OCI-LY3 (cell line): Measurements from ENCODE around the gene BTBD1.

ENCODE experiments used
- H2AFZ ChIP-seq: fragments of 200-600, 300-600 bp; shearing (Covaris generic); 2 replicates; pipeline ENCODE4 v1.6.0; 2014; ENCODE audit warnings: antibody characterized with exemption, low read depth, low read length
- H3K27ac ChIP-seq: fragments of 200-600, 300-600 bp; sonication (generic); 2 replicates; pipeline ENCODE4 v1.5.1; 2014; ENCODE audit warnings: mild to moderate bottlenecking, low read length, moderate library complexity, mixed read lengths
- H3K27me3 ChIP-seq: fragments of 200-600, 300-600 bp; sonication (generic); 2 replicates; pipeline ENCODE4 v1.6.1; 2014; ENCODE audit warnings: low read depth, low read length, mixed read lengths
- H3K36me3 ChIP-seq: fragments of 200-600, 300-600 bp; sonication (generic); replicated peaks from 2 replicates; pipeline ENCODE3; 2014; ENCODE audit warnings: low read depth, low read length, mixed read lengths
- H3K4me1 ChIP-seq: fragments of 300-600, 200-600 bp; sonication (generic); 2 replicates; pipeline ENCODE4 v1.6.1; 2014; ENCODE audit warnings: low read length, mixed read lengths
- H3K4me2 ChIP-seq: fragments of 200-600, 300-600 bp; sonication (generic); 2 replicates; pipeline ENCODE4 v1.6.1; 2014; ENCODE audit warnings: low read length, mixed read lengths
- H3K4me3 ChIP-seq: fragments of 300-600, 200-600 bp; sonication (generic); 2 replicates; pipeline ENCODE4 v1.5.1; 2014; ENCODE audit warnings: antibody characterized with exemption, mild to moderate bottlenecking, low read length, moderate library complexity
- H3K79me2 ChIP-seq: fragments of 300-600, 200-600 bp; shearing (Covaris generic); 2 replicates; pipeline ENCODE4 v1.6.1; 2014; ENCODE audit warnings: mild to moderate bottlenecking, low read length, mixed read lengths
- H3K9ac ChIP-seq: fragments of 300-600, 200-600 bp; shearing (Covaris generic); 2 replicates; pipeline ENCODE4 v1.6.0; 2014; ENCODE audit warnings: mild to moderate bottlenecking, low read length, moderate library complexity
- H3K9me3 ChIP-seq: fragments of 200-600, 300-600 bp; shearing (Covaris generic); 2 replicates; pipeline ENCODE4 v1.6.1; 2014; ENCODE audit warnings: low read length, mixed read lengths; ENCODE audit not compliant: insufficient read depth
- H4K20me1 ChIP-seq: fragments of 200-600, 300-600 bp; sonication (generic); 2 replicates; pipeline ENCODE4 v1.6.1; 2016; ENCODE audit warnings: low read length, mixed read lengths; ENCODE audit not compliant: insufficient read depth
- CTCF ChIP-seq: fragments of 200-600, 300-600 bp; sonication (generic); IDR thresholded peaks from 2 replicates; pipeline ENCODE4 v1.5.1; 2014; ENCODE audit warnings: antibody characterized with exemption, low read length, low read depth
- EZH2phosphoT487 ChIP-seq: fragments of 200-600 bp; shearing (Covaris generic); IDR thresholded peaks from 2 replicates; pipeline ENCODE4 v1.6.1; 2018; ENCODE audit warnings: antibody characterized with exemption, mixed run types, low read depth

The BTBD1 gene

GRCh38 chr15:82980981-82981380, 86.1 kb downstream of the BTBD1 start:
- H3K9me3 ChIP-seq = no peaks in the 10 kb centered on the region
- H3K4me1 ChIP-seq = peaks cover 22% of the 10 kb centered on the region
- no peaks in the 10 kb centered on the region for H3K36me3 ChIP-seq
- peak overlapping the region; percentile 12; the same call in 1 of the 2 replicates for H3K4me3 ChIP-seq
- H3K4me2 ChIP-seq = peak overlapping the region; percentile 59
- TF ChIP-seq EZH2phosphoT487 (no peak; the same call in 1 of the 2 replicates), CTCF (no peak)
- H3K79me2 ChIP-seq = peaks cover 7% of the 10 kb centered on the region
- H4K20me1 ChIP-seq = no peaks in the 10 kb centered on the region
- H3K9ac ChIP-seq = no peak overlapping the region
- H3K27ac ChIP-seq = no peak overlapping the region
- H2AFZ ChIP-seq = no peak overlapping the region
- no peaks in the 10 kb centered on the region for H3K27me3 ChIP-seq

GRCh38 chr15:82979726-82980125, 87.3 kb downstream of the BTBD1 start:
- no peak overlapping the region for H3K27ac ChIP-seq
- H3K27me3 ChIP-seq = no peaks in the 10 kb centered on the region
- H3K36me3 ChIP-seq = no peaks in the 10 kb centered on the region
- no peaks in the 10 kb centered on the region for H4K20me1 ChIP-seq
- peaks cover 16% of the 10 kb centered on the region for H3K4me1 ChIP-seq
- H3K79me2 ChIP-seq = no peaks in the 10 kb centered on the region
- no peak overlapping the region for H3K4me2 ChIP-seq
- no peak overlapping the region for H3K9ac ChIP-seq
- no peak for TF ChIP-seq EZH2phosphoT487
- TF ChIP-seq CTCF = no peak
- no peaks in the 10 kb centered on the region for H3K9me3 ChIP-seq
- no peak overlapping the region for H3K4me3 ChIP-seq
- no peak overlapping the region for H2AFZ ChIP-seq

GRCh38 chr15:82978438-82978837, 88.6 kb downstream of the BTBD1 start:
- H3K27me3 ChIP-seq = no peaks in the 10 kb centered on the region
- H3K9ac ChIP-seq = no peak overlapping the region
- no peak for TF ChIP-seq EZH2phosphoT487
- TF ChIP-seq CTCF = no peak
- no peak overlapping the region for H3K4me2 ChIP-seq
- no peaks in the 10 kb centered on the region for H3K36me3 ChIP-seq
- H3K4me1 ChIP-seq = peaks cover 16% of the 10 kb centered on the region
- H3K9me3 ChIP-seq = no peaks in the 10 kb centered on the region
- H2AFZ ChIP-seq = no peak overlapping the region
- H3K27ac ChIP-seq = no peak overlapping the region
- H4K20me1 ChIP-seq = no peaks in the 10 kb centered on the region
- no peaks in the 10 kb centered on the region for H3K79me2 ChIP-seq
- H3K4me3 ChIP-seq = no peak overlapping the region

GRCh38 chr15:82977076-82977475, 90.0 kb downstream of the BTBD1 start:
- Histone ChIP-seq H3K4me3 (no peak overlapping the region), H3K9ac (no peak overlapping the region), H3K27ac (no peak overlapping the region), H3K4me1 (peaks cover 16% of the 10 kb centered on the region), H3K36me3 (no peaks in the 10 kb centered on the region), H3K9me3 (no peaks in the 10 kb centered on the region), H3K79me2 (no peaks in the 10 kb centered on the region), H3K27me3 (no peaks in the 10 kb centered on the region), H3K4me2 (no peak overlapping the region), H2AFZ (no peak overlapping the region), H4K20me1 (no peaks in the 10 kb centered on the region)
- TF ChIP-seq EZH2phosphoT487 (no peak), CTCF (no peak)
